Mammary microvascular endothelial cell (primary cell): ENCODE data around the gene DCAF4. TPM values are rescaled to one million over a fixed set of nuclear protein-coding genes. Genes with fewer than 3 reads are reported as not detected.

Experiments
- total RNA-seq: library from RNA; depleted of rRNA; stranded (reverse); fragments of >200 nt; gene quantifications from 2 replicates; pipeline ENCODE4 v1.2.3, GENCODE V29; 2015

Gene DCAF4
- total RNA-seq = 15.7 and 17.1 TPM in 2 replicates

DNA sequence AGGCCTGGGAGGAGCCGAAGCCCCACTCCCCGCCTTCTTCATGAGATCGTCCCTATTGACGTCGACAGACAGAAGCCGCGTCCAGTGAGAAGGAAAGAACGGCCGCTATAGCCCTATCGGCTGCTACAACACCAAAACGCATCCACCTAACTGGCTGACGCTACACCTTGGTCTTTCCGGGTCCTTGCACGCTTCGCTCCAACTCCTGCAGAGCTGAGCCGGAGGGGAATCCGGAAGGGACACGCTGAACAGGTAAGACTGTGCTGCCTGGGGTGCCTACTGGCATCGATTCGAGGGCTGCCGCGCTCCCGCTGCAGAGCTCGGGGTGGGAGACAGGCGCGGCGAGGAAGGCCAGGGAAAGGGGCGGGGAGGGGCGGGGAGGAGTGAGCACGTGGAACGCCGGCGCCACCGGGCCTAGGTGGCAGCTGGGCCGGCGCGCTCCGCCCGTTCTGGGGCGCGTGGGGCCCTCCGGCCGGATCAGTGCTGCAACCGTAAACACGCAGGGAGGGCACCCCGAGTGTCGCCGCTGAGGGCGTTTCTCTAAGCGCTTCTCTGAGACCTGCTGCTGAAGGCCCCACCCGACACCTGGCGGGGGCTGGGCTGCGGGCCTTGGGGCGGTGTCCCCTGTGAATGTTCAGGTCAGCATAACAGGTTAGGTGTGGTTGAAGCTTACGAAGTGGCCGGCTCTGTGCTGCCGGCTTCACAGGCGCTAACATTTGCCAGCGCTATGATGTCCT, at the start of gene DCAF4:
Gene DCAF4 (plus strand): TSS at position 173 of the 737 bp plus-strand sequence. CDS start 11,515 bp downstream, outside the sequence.

DNA sequence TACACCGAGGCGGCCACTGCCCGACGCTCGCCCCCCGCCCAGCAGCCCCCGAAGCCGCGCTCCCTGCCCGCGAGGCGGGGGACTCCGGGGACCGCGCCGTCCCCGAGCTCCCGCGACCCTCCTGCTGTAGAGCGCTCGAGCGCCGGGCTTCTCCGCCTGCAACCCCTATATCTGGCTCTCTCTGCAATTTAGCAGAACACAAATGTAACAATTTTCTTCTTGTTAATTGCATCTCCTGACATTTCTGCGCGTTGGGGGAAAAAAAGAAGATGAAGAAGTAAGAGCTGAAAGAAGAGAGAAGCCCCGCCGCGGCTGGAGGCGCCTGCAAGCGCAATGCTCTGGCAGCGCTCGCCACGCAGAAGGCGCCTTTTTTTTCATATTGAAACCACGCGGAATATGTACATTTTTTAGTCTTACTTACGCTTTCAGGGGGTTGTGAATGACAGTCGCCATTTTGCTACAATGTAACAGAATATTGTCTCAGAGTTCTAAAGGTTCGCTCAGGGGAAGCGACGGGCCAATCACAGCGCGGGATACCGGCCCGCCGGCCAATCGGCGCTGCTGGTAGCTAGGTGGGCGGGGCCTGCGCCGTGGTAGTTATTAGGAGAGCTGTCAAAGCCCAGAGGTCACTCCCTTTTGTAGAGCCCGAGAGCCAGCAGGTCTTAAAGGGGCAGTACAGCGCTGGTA, 32.5 kb upstream of the DCAF4 start, which contains the start of gene DPF3:
Gene DPF3 (minus strand): TSS at position 466 of the 687 bp plus-strand sequence. CDS start 13 bp downstream, at position 453.

Other genes with a start within 250 kb of the DCAF4 start
- 7.6 and 8.0 TPM in 2 replicates for gene DPF3, start 32.4 kb upstream of the DCAF4 start, total RNA-seq
- 16.1 and 17.4 TPM in 2 replicates for gene ZFYVE1, start 100.6 kb downstream of the DCAF4 start, total RNA-seq
- gene RBM25, start 132.1 kb downstream of the DCAF4 start, total RNA-seq = 19.9 and 21.6 TPM in 2 replicates
- gene PSEN1, start 210.0 kb downstream of the DCAF4 start, total RNA-seq = 25.0 and 29.5 TPM in 2 replicates